BJ (cell line): ENCODE data around the gene CHST11. TPM values are rescaled to one million over a fixed set of nuclear protein-coding genes. Genes with fewer than 3 reads are reported as not detected.

Source experiments
- CTCF ChIA-PET: fragments of 350-600 bp; formaldehyde crosslinking; extraction: SDS; loops from one replicate; lab custom pipeline; 2021; ENCODE audit warnings: antibody characterized with exemption, inconsistent platforms; lab: Yijun Ruan, JAX
- POLR2A ChIA-PET: fragments of 300-600 bp; sonication (Branson Sonifier 250); formaldehyde crosslinking; extraction: SDS; loops from one replicate; lab custom pipeline; 2021; ENCODE audit warnings: antibody characterized with exemption; lab: Charles Lee
- DNase-seq: peaks from one replicate; pipeline ENCODE4 v3.0.0-alpha.2; 2011; ENCODE audit warnings: low read depth
- H3K27me3 ChIP-seq: 2 replicates; pipeline ENCODE4 v1.6.0; 2011; ENCODE audit warnings: low read length; ENCODE audit not compliant: control insufficient read depth, insufficient read depth
- H3K36me3 ChIP-seq: 2 replicates; pipeline ENCODE4 v1.5.1; 2011; ENCODE audit warnings: low read length; ENCODE audit not compliant: control insufficient read depth, insufficient read depth
- H3K4me3 ChIP-seq: 2 replicates; pipeline ENCODE4 v1.5.1; 2011; ENCODE audit warnings: low read depth, mild to moderate bottlenecking, control low read depth, low read length
- CTCF ChIP-seq: IDR thresholded peaks from 2 replicates; pipeline ENCODE4 v1.5.1; 2011; ENCODE audit warnings: low read depth, mild to moderate bottlenecking, control low read depth, inconsistent platforms, low read length, moderate library complexity; ENCODE audit not compliant: insufficient read depth
- polyA plus RNA-seq: library from polyadenylated mRNA; depleted of rRNA; stranded (reverse); fragments of >200 nt; gene quantifications from 2 replicates; pipeline ENCODE4 v1.2.3, GENCODE V29; 2011

Gene CHST11
- polyA plus RNA-seq, 1 experiment: 7.3 TPM

- Histone ChIP-seq H3K4me3 (no peak overlapping the region), H3K27me3 (no peaks in the 10 kb centered on the region; the same call in 1 of the 2 replicates), H3K36me3 (no peaks in the 10 kb centered on the region)
- ChIA-PET CTCF (no interaction called here), POLR2A (no interaction called here)
- no peak for DNase-seq
- no peak for TF ChIP-seq CTCF
These were observed 63.6 kb downstream of the CHST11 start for GRCh38 chr12:104520242-104520900.

DNA sequence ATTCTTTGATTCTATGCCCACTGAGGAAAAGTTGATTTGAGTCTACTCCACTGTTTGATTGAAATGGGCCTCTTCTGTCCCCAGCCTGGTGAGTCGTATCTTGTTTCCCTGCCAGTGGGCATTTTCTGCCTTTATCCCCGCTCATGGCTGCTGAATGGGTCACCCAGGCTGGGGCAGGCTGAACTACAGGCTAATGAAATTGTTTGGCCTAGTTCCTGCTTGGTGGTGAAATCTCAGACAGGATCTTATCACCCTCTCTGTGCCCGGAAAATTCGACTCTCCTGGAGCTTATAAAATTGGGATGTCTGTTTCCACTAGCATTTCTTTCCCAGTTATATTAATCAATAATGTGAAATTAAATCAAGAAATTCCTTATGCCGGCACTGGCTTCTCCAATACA lies 65.0 kb downstream of the CHST11 start:
- Histone ChIP-seq H3K36me3 (no peaks in the 10 kb centered on the region), H3K27me3 (no peaks in the 10 kb centered on the region; the same call in 1 of the 2 replicates), H3K4me3 (no peak overlapping the region)
- TF ChIP-seq CTCF: no peak
- POLR2A ChIA-PET: no interaction called here
- no peak for DNase-seq
- CTCF ChIA-PET: no interaction called here

DNA sequence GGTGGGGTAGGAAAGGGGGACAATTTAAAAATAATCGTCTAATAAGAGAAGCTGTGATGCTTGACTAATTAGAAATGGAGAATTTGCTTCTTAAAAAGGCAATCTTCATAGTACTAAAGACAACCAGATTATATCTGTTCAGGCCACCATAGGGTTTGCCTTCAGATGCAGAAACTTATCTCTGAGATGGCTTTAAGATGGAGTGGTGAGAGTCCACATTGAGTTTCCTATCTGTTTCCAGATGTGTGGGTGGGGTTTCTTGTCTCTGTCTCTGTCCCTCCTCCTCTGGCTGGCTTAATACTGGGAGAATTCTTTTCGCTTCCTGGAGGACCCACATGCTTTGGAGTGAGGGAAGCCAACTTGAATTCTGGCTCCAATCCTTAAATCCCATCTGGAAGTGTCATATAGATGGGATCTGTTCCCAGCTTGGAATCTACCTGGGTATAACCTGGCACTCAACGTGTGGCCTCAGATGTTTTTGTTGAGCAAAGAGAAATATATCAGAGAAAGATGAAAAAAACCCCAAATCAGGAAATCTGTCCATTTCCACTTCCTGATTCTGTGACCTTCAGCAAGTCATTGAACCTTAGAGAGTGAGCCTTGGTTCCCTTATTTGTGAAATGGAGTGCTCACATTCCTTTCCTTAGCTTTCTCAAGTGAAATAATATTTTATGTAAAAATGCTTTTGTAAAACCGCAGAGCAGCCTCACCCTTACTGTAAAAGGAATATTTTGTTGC lies 66.4 kb downstream of the CHST11 start:
- no peak for DNase-seq
- ChIA-PET CTCF (interaction anchor here (0.9 kb wide), 1 partner anchor 65 kb away, joined by 3 read pairs; no protein-coding TSS in a partner anchor), POLR2A (interaction anchor here (0.6 kb wide), 1 partner anchor 12 kb away, joined by 3 read pairs; no protein-coding TSS in a partner anchor)
- no peak for TF ChIP-seq CTCF
- Histone ChIP-seq H3K27me3 (no peaks in the 10 kb centered on the region; the same call in 1 of the 2 replicates), H3K4me3 (no peak overlapping the region), H3K36me3 (no peaks in the 10 kb centered on the region)

- ChIA-PET CTCF (interaction anchor here (0.6 to 0.9 kb wide), 2 partner anchors 66 to 101 kb away, joined by 3 to 4 read pairs; no protein-coding TSS in a partner anchor), POLR2A (no interaction called here)
- Histone ChIP-seq H3K27me3 (no peaks in the 10 kb centered on the region; the same call in 1 of the 2 replicates), H3K36me3 (no peaks in the 10 kb centered on the region), H3K4me3 (no peak overlapping the region)
- no peak for TF ChIP-seq CTCF
- no peak for DNase-seq
These were observed 67.5 kb downstream of the CHST11 start for GRCh38 chr12:104524034-104524832.

DNA sequence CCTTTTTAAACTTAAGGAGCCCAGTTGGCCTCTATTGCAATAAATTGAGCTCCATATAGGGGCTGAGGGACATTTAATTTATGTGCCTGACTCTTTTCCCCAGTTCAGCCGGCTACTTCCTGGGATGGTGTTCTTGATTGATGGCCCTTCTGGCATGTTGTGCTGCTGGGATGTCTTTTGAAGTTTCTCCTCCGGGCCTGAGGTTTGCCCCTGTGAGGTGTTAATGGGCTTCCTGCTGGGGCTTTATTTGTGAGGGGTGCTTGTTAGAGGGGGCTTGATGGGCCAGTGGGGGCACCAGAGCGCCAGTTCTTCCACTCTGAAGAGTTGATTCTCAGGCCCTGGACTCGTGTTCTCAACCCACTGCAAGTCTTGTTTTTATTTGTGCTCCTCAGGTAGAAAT lies 69.6 kb downstream of the CHST11 start:
- CTCF ChIA-PET: interaction anchor here (1.3 kb wide), 1 partner anchor 9 kb away, joined by 3 read pairs; no protein-coding TSS in a partner anchor
- Histone ChIP-seq H3K4me3 (no peak overlapping the region), H3K27me3 (no peaks in the 10 kb centered on the region), H3K36me3 (no peaks in the 10 kb centered on the region)
- POLR2A ChIA-PET: no interaction called here
- no peak for TF ChIP-seq CTCF
- no peak for DNase-seq
